Aorta (tissue), 5 donors: ENCODE data around the gene GRAMD1A. TPM values are rescaled to one million over a fixed set of nuclear protein-coding genes. Genes with fewer than 3 reads are reported as not detected.
"Not testable (repeated sequence)": the region's sequence is repeated elsewhere in the genome, so short reads cannot be mapped to it uniquely, and the experiment has no call there.

Source experiments
- ATAC-seq: fragments of 200-7000 bp; cut with Tn5 transposase; one replicate; pipeline ENCODE4 v1.9.1; 2022; ENCODE audit warnings: moderate library complexity; ENCODE audit not compliant: low FRiP score
- DNase-seq, 2 donors: peaks; one replicate each; pipeline ENCODE4 v3.0.0-alpha.2; 2020
- H3K27ac ChIP-seq, 2 donors: one replicate each; pipeline ENCODE4 v1.5.1; 2013; ENCODE audit warnings: low read length in 2 of 2, mild to moderate bottlenecking in 2 of 2, moderate library complexity in 2 of 2, control low read depth in 1 of 2, inconsistent platforms in 1 of 2, low read depth in 1 of 2
- H3K27me3 ChIP-seq, 2 donors: one replicate each; pipeline ENCODE4 v1.6.1; 2013; ENCODE audit warnings: control low read depth in 1 of 2, low read length in 1 of 2, mild to moderate bottlenecking in 1 of 2, moderate library complexity in 1 of 2; ENCODE audit not compliant: insufficient read depth in 2 of 2, control insufficient read depth in 1 of 2
- H3K36me3 ChIP-seq, 2 donors: one replicate each; pipeline ENCODE4 v1.6.1; 2013; ENCODE audit warnings: control low read depth in 1 of 2, low read length in 1 of 2, mild to moderate bottlenecking in 1 of 2; ENCODE audit not compliant: insufficient read depth in 2 of 2, control insufficient read depth in 1 of 2
- H3K4me1 ChIP-seq, 2 donors: one replicate each; pipeline ENCODE4 v1.6.1; 2013; ENCODE audit warnings: low read length in 2 of 2, control low read depth in 1 of 2, mild to moderate bottlenecking in 1 of 2, moderate library complexity in 1 of 2; ENCODE audit not compliant: insufficient read depth in 2 of 2, control insufficient read depth in 1 of 2
- H3K4me3 ChIP-seq, 2 donors: one replicate each; pipeline ENCODE4 v1.5.1; 2013; ENCODE audit warnings: low read length in 2 of 2, control low read depth in 1 of 2, mild to moderate bottlenecking in 1 of 2
- H3K9me3 ChIP-seq: one replicate; pipeline ENCODE4 v1.6.1; 2013; ENCODE audit warnings: mild to moderate bottlenecking, low read length; ENCODE audit not compliant: control insufficient read depth
- WGBS, 2 donors: extraction: QIAGEN DNeasy Blood & Tissue Kit; methylation state at CpG; one replicate each; pipeline ENCODE4 v1.1.7; 2013; 5-methylcytosine and 5-hydroxymethylcytosine counted together
- intact Hi-C, 2 donors: fragments of 100-400 bp; cut with DNase I; formaldehyde crosslinking; loops; one replicate each; pipeline versions ENCODE4 v1.14.2 to v1.15.0; 2022
- polyA plus RNA-seq, 2 donors: library from polyadenylated mRNA; stranded (reverse); fragments of 200-250 nt; gene quantifications; one replicate each; pipeline ENCODE4 v1.2.3, GENCODE V29; 2013
- total RNA-seq, 2 donors: library from RNA; stranded (reverse); fragmentation: NEBNext Ultra II Directional; extraction: Animal tissue kit (Norgen Biotek cat#: 25700); gene quantifications; one replicate each; pipeline ENCODE4 v1.2.1, GENCODE V29; 2021
- donor health status: healthy with polysubstance abuse.
- donor health status: Bipolar disorder and iron deficiency.
- donor health status: DM: no; HTN: no; CAD: no.
- donor health status: DM: no; HTN: no; CAD: no.
- donor health status: DM: yes; HTN: yes; CAD: no.

The GRAMD1A gene
- total and polyA plus RNA-seq, 4 donors, result 13.4 to 92.7 (median 62.3) TPM

- no peaks in the 10 kb centered on the region for H3K9me3 ChIP-seq
- no peaks in the 10 kb centered on the region for H3K4me1 ChIP-seq
- DNase-seq (no peak), ATAC-seq (no peak)
- intact Hi-C loops, result no loop called here
- no peak overlapping the region for H3K27ac ChIP-seq
- no peaks in the 10 kb centered on the region for H3K36me3 ChIP-seq
- H3K4me3 ChIP-seq, result no peak overlapping the region
- H3K27me3 ChIP-seq, result no peaks in the 10 kb centered on the region
- 71 to 74% methylated on average over 6 of the region's 6 CpGs for WGBS, 2 donors
Observed at GRCh38 chr19:34989298-34989697, 10.8 kb upstream of the GRAMD1A start.

GRCh38 chr19:34990578-34991192 is 9.4 kb upstream of the GRAMD1A start:
- H3K9me3 ChIP-seq, result no peaks in the 10 kb centered on the region
- no peaks in the 10 kb centered on the region for H3K4me1 ChIP-seq
- DNase-seq (no peak), ATAC-seq (no peak)
- no peak overlapping the region for H3K27ac ChIP-seq
- H3K4me3 ChIP-seq, result no peak overlapping the region
- H3K36me3 ChIP-seq, result no peaks in the 10 kb centered on the region
- H3K27me3 ChIP-seq, result no peaks in the 10 kb centered on the region
- intact Hi-C loops, result no loop called here
- WGBS, 2 donors, result 86% methylated on average over 13 of the region's 13 CpGs

- ATAC-seq (no peak), DNase-seq (peak in 1 of 2 donors; percentile 8)
- Histone ChIP-seq H3K27ac (no peak overlapping the region), H3K4me1 (no peaks in the 10 kb centered on the region), H3K36me3 (no peaks in the 10 kb centered on the region), H3K4me3 (no peak overlapping the region), H3K27me3 (no peaks in the 10 kb centered on the region), H3K9me3 (no peaks in the 10 kb centered on the region)
- intact Hi-C loops, result no loop called here
- 87 to 88% methylated on average over 8 of the region's 8 CpGs for WGBS, 2 donors
Observed at GRCh38 chr19:34991542-34992333, 8.4 kb upstream of the GRAMD1A start.

GRCh38 chr19:34992582-34992981 is 7.5 kb upstream of the GRAMD1A start:
- H3K4me1 ChIP-seq, H3K9me3 ChIP-seq, ATAC-seq, H3K4me3 ChIP-seq, DNase-seq, H3K27me3 ChIP-seq, intact Hi-C loops, H3K27ac ChIP-seq, H3K36me3 ChIP-seq: not testable (repeated sequence)
- WGBS, 2 donors, result 86 to 88% methylated on average over 7 of the region's 7 CpGs

GRCh38 chr19:34994286-34994642 is 5.9 kb upstream of the GRAMD1A start:
- Histone ChIP-seq H3K27me3 (no peaks in the 10 kb centered on the region), H3K9me3 (no peaks in the 10 kb centered on the region), H3K27ac (no peak overlapping the region), H3K36me3 (no peaks in the 10 kb centered on the region), H3K4me1 (no peaks in the 10 kb centered on the region), H3K4me3 (no peak overlapping the region)
- peak in 1 of 2 donors; percentile 68 for DNase-seq
- intact Hi-C loops, result no loop called here
- WGBS, 2 donors, result 84 to 86% methylated on average over 9 of the region's 9 CpGs
- ATAC-seq, result no peak

GRCh38 chr19:34994643-34995541 is 5.2 kb upstream of the GRAMD1A start:
- WGBS, 2 donors, result 55 to 58% methylated on average over 17 of the region's 17 CpGs
- peak; percentile 47 for ATAC-seq
- Histone ChIP-seq H3K4me3 (no peak overlapping the region), H3K27ac (no peak overlapping the region), H3K27me3 (no peaks in the 10 kb centered on the region), H3K9me3 (no peaks in the 10 kb centered on the region), H3K36me3 (no peaks in the 10 kb centered on the region), H3K4me1 (no peaks in the 10 kb centered on the region)
- DNase-seq, result peak; percentile 74 to 76
- intact Hi-C loops, result no loop called here

- ATAC-seq (no peak), DNase-seq (no peak)
- intact Hi-C loops, result no loop called here
- Histone ChIP-seq H3K9me3 (no peaks in the 10 kb centered on the region), H3K27me3 (no peaks in the 10 kb centered on the region), H3K36me3 (no peaks in the 10 kb centered on the region), H3K4me3 (no peak overlapping the region), H3K27ac (no peak overlapping the region), H3K4me1 (no peaks in the 10 kb centered on the region)
- 93 to 95% methylated on average over 7 to 8 of the region's 8 CpGs for WGBS, 2 donors
Observed at GRCh38 chr19:34995551-34995950, 4.6 kb upstream of the GRAMD1A start.

- no peak overlapping the region for H3K27ac ChIP-seq
Observed at GRCh38 chr19:34997071-34997617, 3.0 kb upstream of the GRAMD1A start.

More at GRCh38 chr19:34997071-34997617, 3.0 kb upstream of the GRAMD1A start:
- Histone ChIP-seq H3K9me3 (no peaks in the 10 kb centered on the region), H3K36me3 (no peaks in the 10 kb centered on the region), H3K4me3 (no peak overlapping the region), H3K27me3 (no peaks in the 10 kb centered on the region), H3K4me1 (no peaks in the 10 kb centered on the region)
- 71 to 74% methylated on average over 8 of the region's 8 CpGs for WGBS, 2 donors
- peak in 1 of 2 donors; percentile 61 for DNase-seq
- intact Hi-C loops, result no loop called here
- no peak for ATAC-seq
